HEK293 (cell line): Measurements from ENCODE around the gene CALCOCO2.

ENCODE experiments used
- KLF7 ChIP-seq: fragments of 450-650 bp; formaldehyde crosslinking; IDR thresholded peaks from 2 replicates; pipeline ENCODE4 v1.5.1; 2016; ENCODE audit warnings: missing biosample characterization, missing genetic modification characterization, borderline replicate concordance
- MEIS1 ChIP-seq: sonication (generic); formaldehyde crosslinking; IDR thresholded peaks from 2 replicates; pipeline ENCODE4 v1.8.1; 2022; ENCODE audit warnings: missing genetic modification reagents, mild to moderate bottlenecking, borderline replicate concordance
- ZEB2 ChIP-seq: fragments of 450-650 bp; formaldehyde crosslinking; IDR thresholded peaks from 2 replicates; pipeline ENCODE4 v1.5.1; 2016; ENCODE audit warnings: missing biosample characterization, missing genetic modification characterization
- ZNF138 ChIP-seq: fragments of 450-650 bp; formaldehyde crosslinking; IDR thresholded peaks from 2 replicates; pipeline ENCODE4 v1.5.1; 2016; ENCODE audit warnings: missing biosample characterization, missing genetic modification characterization, borderline replicate concordance
- ZNF624 ChIP-seq: fragments of 450-650 bp; formaldehyde crosslinking; IDR thresholded peaks from 2 replicates; pipeline ENCODE4 v1.5.1; 2017; ENCODE audit warnings: missing biosample characterization, missing genetic modification characterization
- TF ChIP-seq, protein P1 (sequence below): fragments of 450-650 bp; formaldehyde crosslinking; IDR thresholded peaks from 2 replicates; pipeline ENCODE4 v1.5.1; 2016; ENCODE audit warnings: missing biosample characterization, missing genetic modification characterization
- TF ChIP-seq, protein P2 (sequence below): fragments of 450-650 bp; formaldehyde crosslinking; IDR thresholded peaks from 2 replicates; pipeline ENCODE4 v1.5.1; 2016; ENCODE audit warnings: missing biosample characterization, missing genetic modification characterization

DNA sequence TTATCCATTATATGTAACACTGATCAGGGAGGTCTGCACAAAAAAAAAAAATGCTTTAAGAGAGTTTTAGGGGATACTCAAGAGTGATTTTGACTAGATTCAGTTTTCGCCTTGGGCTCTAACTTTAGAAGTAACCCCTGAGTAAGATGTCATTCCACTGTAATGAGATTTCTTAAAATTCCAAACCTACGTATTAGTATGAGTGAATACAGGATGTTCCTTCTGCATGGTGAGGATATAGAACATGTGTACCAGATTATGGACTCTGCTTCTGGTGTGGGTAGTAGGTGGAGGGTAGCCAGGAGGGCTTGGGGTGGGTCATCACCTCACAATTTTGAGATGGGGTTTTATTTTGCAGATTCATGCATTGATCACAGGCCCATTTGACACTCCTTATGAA lies 81.6 kb downstream of the CALCOCO2 start:
- TF ChIP-seq ZNF624 (tag by site-specific recombination) (no peak), MEIS1 (CRISPR knock-in tag) (no peak), KLF7 (no peak), ZEB2 (no peak), ZNF138 (tag by site-specific recombination) (no peak)
- TF ChIP-seq, protein P1, sequence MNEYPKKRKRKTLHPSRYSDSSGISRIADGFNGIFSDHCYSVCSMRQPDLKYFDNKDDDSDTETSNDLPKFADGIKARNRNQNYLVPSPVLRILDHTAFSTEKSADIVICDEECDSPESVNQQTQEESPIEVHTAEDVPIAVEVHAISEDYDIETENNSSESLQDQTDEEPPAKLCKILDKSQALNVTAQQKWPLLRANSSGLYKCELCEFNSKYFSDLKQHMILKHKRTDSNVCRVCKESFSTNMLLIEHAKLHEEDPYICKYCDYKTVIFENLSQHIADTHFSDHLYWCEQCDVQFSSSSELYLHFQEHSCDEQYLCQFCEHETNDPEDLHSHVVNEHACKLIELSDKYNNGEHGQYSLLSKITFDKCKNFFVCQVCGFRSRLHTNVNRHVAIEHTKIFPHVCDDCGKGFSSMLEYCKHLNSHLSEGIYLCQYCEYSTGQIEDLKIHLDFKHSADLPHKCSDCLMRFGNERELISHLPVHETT (tag by site-specific recombination): no peak
- TF ChIP-seq, protein P2, sequence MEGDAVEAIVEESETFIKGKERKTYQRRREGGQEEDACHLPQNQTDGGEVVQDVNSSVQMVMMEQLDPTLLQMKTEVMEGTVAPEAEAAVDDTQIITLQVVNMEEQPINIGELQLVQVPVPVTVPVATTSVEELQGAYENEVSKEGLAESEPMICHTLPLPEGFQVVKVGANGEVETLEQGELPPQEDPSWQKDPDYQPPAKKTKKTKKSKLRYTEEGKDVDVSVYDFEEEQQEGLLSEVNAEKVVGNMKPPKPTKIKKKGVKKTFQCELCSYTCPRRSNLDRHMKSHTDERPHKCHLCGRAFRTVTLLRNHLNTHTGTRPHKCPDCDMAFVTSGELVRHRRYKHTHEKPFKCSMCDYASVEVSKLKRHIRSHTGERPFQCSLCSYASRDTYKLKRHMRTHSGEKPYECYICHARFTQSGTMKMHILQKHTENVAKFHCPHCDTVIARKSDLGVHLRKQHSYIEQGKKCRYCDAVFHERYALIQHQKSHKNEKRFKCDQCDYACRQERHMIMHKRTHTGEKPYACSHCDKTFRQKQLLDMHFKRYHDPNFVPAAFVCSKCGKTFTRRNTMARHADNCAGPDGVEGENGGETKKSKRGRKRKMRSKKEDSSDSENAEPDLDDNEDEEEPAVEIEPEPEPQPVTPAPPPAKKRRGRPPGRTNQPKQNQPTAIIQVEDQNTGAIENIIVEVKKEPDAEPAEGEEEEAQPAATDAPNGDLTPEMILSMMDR: no peak
